Ectodermal cell (in vitro differentiated cells): Measurements from ENCODE around the gene KIRREL1.

Experiments used
- H3K27ac ChIP-seq: 2 replicates; pipeline ENCODE4 v1.7.0; 2013; ENCODE audit warnings: mild to moderate bottlenecking, low read depth, low read length; ENCODE audit not compliant: insufficient read depth, poor library complexity, severe bottlenecking
- H3K27me3 ChIP-seq: 2 replicates; pipeline ENCODE4 v1.7.0; 2013; ENCODE audit warnings: mild to moderate bottlenecking, low read length; ENCODE audit not compliant: insufficient read depth, control insufficient read depth, poor library complexity, severe bottlenecking
- H3K36me3 ChIP-seq: one replicate; pipeline ENCODE4 v1.7.0; 2013; ENCODE audit warnings: low read length; ENCODE audit not compliant: control insufficient read depth, insufficient read depth
- H3K4me1 ChIP-seq: one replicate; pipeline ENCODE4 v1.7.0; 2013; ENCODE audit warnings: low read length; ENCODE audit not compliant: control insufficient read depth, insufficient read depth
- H3K4me3 ChIP-seq: 2 replicates; pipeline ENCODE4 v1.7.0; 2013; ENCODE audit warnings: low read depth, low read length, control low read depth; ENCODE audit not compliant: insufficient read depth
- H3K9me3 ChIP-seq: 2 replicates; pipeline ENCODE4 v1.7.0; 2013; ENCODE audit warnings: mild to moderate bottlenecking, low read length, moderate library complexity; ENCODE audit not compliant: control insufficient read depth
- WGBS, 2 experiments: methylation state at CpG; one replicate each; pipeline ENCODE4 v1.1.7; 2013; ENCODE audit warnings: missing lambda C conversion rate in 2 of 2; 5-methylcytosine and 5-hydroxymethylcytosine counted together

Gene KIRREL1

DNA sequence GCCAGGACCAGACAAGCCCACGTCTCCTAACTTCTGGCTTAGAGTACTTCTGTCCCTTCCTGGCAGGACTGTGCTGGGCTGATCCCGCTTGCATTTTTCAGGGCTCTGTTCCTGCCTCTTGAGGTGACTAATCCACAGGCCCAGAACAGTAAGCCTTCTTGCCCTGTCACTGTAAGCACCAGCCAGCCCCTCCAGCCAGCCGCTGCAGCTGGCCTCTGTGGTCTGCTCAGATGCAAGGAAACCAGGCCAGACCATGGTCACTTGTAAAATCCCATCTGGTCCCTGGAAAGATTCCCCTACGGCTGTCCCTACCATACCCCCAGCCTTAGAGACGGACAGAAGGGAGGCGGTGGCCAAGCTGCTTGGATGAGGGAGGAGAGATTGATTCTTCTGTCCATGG lies 74.2 kb downstream of the KIRREL1 start:
- 78 to 81% methylated on average over 6 of the region's 6 CpGs for whole genome bisulfite sequencing, 2 experiments
- Histone ChIP-seq H3K27ac (no peak overlapping the region), H3K36me3 (no peaks in the 10 kb centered on the region), H3K9me3 (no peaks in the 10 kb centered on the region), H3K4me3 (no peak overlapping the region), H3K4me1 (peaks cover 41% of the 10 kb centered on the region), H3K27me3 (no peaks in the 10 kb centered on the region)

DNA sequence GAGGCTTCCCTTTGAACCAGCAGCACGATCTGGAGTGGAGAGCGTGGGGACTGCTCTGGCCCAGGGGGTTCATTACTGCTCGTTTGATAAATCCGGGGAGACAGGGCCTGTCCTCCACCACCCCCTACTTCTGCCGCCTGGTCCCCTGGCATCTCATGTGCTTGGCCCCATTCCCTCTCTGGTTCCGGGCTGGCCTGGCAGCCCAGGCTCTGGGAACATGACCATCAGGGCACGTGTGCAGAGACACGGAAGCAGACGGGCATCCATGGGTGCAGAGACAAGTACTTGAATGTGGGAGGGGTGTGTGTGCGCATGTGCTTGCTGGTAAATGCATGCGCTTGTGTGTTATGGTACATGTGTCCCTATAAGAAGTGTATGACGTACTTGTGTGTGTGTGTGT lies 75.5 kb downstream of the KIRREL1 start:
- H3K27me3 ChIP-seq = no peaks in the 10 kb centered on the region
- no peaks in the 10 kb centered on the region for H3K36me3 ChIP-seq
- 86 to 87% methylated on average over 12 of the region's 12 CpGs for WGBS, 2 experiments
- peaks cover 47% of the 10 kb centered on the region for H3K4me1 ChIP-seq
- H3K4me3 ChIP-seq = no peak overlapping the region
- no peak overlapping the region for H3K27ac ChIP-seq
- no peaks in the 10 kb centered on the region for H3K9me3 ChIP-seq

DNA sequence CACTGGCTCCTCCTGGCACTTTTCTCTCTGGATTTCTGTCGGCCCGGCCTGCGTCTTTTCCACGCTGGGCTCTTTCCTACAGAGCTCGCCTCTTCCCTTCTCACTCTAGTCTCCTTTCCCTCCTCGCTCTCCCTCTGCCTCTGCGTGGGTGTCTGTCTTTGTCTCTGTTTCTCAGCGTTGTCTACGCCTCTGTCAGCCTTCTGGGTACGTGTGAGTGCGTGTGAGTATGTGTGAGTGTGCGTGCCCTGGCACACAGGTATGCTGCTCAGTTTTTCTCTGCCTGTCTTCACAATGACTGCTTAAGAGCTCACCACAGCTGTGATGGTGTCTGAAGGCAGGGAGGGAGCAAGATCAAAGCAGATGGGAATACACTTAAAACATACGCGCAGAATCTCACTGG lies 77.7 kb downstream of the KIRREL1 start:
- H3K9me3 ChIP-seq = no peaks in the 10 kb centered on the region
- 41 to 47% methylated on average over 14 of the region's 14 CpGs for WGBS, 2 experiments
- H3K4me1 ChIP-seq = peaks cover 66% of the 10 kb centered on the region
- no peaks in the 10 kb centered on the region for H3K36me3 ChIP-seq
- no peak overlapping the region for H3K4me3 ChIP-seq
- H3K27ac ChIP-seq = peak overlapping the region; percentile 2
- no peaks in the 10 kb centered on the region for H3K27me3 ChIP-seq

DNA sequence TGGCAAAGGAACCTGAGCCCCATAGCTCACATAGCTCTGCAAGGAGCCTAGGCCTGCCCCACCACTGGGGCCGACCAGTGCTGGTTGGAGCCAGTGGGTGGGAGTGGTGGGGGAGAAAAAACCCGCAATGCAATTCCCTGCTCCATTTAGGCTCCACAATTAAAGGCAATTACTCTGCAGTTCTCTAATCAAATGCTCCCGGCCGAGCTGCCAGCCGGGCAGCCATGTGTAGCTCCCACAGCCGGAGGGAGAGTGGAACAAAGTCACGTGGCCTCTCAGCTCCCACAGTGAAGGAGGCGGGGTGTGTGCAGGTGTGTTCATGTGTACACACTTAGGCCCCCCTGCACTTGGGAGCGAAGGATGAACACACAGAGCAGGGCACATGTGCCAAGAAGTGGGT lies 81.6 kb downstream of the KIRREL1 start:
- no peaks in the 10 kb centered on the region for H3K27me3 ChIP-seq
- WGBS, 2 experiments = 88 to 89% methylated on average over 8 to 9 of the region's 9 CpGs
- peaks cover 71% of the 10 kb centered on the region for H3K4me1 ChIP-seq
- no peaks in the 10 kb centered on the region for H3K36me3 ChIP-seq
- H3K9me3 ChIP-seq = no peaks in the 10 kb centered on the region
- no peak overlapping the region for H3K4me3 ChIP-seq
- H3K27ac ChIP-seq = no peak overlapping the region

DNA sequence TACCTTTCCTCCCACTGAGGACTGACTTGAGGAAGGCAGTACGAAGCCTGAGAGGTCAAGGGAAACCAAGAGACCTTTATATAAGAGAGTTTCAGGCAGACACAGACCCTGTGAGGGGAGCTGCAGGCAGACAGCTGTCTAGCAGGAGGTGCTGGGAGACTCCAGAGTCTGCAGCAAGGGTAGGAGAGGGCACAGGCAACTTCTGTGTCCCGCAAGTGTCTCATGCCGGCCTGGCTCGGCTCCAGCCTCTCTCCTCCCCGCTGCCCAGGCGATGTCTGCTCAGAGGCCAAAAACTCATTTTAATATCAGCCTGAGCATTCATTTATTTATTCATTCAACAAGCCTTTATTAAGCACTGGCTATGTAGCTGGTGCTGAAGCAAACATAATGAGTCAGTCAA lies 83.0 kb downstream of the KIRREL1 start:
- Histone ChIP-seq H3K27me3 (no peaks in the 10 kb centered on the region), H3K4me1 (peaks cover 57% of the 10 kb centered on the region), H3K4me3 (no peak overlapping the region), H3K9me3 (no peaks in the 10 kb centered on the region), H3K27ac (no peak overlapping the region), H3K36me3 (peaks cover 4% of the 10 kb centered on the region)
- 83 to 91% methylated on average over 6 of the region's 6 CpGs for WGBS, 2 experiments

DNA sequence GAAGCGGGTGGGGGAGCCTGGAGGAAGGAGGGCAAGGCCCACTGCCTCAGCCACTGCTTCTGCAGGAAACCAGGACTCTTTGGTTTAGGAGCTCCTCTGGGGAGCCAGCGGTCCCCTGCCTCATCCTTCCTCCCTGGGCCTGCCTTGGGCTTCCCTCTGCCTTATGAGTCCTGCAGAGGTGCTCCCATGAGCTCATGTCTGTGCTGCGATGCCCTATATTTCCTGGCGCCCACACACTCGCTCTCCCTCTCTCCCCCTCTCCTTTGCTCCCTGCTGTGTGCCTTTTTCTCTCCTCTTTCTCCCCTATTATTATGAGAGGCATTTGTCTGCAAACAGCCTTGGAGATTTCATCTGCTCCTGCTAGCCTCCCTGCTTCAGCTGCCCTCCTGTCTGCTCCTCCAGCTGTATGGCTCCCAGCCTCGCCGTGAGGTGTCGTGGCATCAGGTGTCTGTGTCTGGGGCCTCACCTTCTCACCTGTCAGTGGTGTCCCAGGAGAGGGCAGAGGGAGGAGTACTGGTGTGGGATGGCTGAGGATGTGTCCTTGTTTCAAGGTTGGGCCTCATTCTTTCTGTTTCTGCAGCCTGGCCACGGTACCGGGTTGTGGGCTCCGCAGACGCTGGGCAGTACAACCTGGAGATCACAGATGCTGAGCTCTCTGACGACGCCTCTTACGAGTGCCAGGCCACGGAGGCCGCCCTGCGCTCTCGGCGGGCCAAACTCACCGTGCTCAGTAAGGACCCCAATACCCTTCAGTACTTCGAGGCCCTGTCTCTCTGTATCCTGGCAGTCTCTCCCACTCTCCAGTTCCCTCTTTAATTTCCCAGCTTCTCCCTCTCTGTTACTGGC lies 84.2 kb downstream of the KIRREL1 start:
- 74 to 76% methylated on average over 22 of the region's 22 CpGs for WGBS, 2 experiments
- Histone ChIP-seq H3K9me3 (no peaks in the 10 kb centered on the region), H3K4me1 (peaks cover 48% of the 10 kb centered on the region), H3K36me3 (peaks cover 8% of the 10 kb centered on the region), H3K27ac (peak overlapping the region; percentile 50), H3K4me3 (no peak overlapping the region), H3K27me3 (no peaks in the 10 kb centered on the region)

DNA sequence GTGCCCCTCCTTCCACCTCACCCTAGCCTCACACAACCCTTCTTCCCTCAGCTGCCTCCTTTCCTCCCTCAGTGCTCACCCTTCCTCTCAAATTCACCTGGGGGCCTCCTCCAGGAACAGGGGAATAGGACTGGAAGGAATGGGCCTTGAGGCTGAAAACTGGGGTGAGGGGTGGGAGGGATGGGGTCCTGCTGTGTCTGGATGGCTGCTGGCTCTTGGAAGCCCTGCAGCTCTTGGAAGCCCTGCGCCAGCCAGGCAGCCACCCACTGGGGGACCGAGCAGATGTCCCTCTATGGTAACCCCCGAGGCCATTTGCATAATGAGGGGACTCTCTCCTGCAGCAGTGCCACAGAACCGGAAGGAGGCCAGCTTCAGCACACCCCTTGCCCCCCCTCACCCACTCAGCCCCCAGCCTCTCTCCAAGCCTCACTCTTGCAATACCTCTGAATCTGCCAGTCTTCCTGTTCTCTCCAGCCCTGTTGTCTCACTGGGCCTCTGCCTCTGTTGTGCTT lies 85.2 kb downstream of the KIRREL1 start:
- Histone ChIP-seq H3K27ac (no peak overlapping the region), H3K36me3 (peaks cover 8% of the 10 kb centered on the region), H3K27me3 (no peaks in the 10 kb centered on the region), H3K9me3 (no peaks in the 10 kb centered on the region), H3K4me1 (peaks cover 45% of the 10 kb centered on the region), H3K4me3 (no peak overlapping the region)
- 35 to 36% methylated on average over 4 of the region's 4 CpGs for WGBS, 2 experiments

DNA sequence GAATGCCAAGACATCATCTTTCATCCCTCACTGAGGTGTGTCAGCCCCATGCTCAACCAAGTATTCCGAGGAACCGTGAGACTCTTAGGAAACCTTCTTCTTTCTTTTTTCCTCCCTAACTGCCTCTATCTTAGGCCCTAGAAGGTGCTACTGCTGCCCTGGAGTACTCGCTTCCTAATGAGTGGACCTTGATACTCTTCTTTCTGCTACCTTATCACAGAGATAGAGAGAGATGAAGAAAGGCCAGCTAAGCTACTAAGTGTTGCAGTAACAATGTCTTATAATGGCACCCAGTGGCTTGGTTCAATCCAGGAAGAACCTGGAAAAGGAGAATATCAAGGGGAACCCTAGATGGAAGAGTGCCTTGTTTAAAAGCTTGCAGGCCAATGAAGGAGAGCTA lies 86.6 kb downstream of the KIRREL1 start:
- WGBS, 2 experiments = 96% methylated on average over 3 of the region's 3 CpGs
- Histone ChIP-seq H3K4me1 (peaks cover 32% of the 10 kb centered on the region), H3K36me3 (peaks cover 16% of the 10 kb centered on the region)

DNA sequence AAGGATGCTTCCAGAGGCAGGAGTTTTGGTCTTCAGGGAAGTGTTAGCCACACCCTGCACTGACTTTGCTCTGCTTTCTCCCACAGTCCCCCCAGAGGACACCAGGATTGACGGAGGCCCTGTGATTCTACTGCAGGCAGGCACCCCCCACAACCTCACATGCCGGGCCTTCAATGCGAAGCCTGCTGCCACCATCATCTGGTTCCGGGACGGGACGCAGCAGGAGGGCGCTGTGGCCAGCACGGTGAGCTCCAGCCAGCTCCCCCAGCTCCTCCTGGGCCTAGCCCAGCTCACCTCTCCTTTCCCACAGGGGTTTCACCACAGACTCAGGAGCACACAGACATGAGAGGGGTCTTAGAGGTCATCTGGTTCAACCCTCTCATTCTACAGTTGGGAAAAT lies 90.9 kb downstream of the KIRREL1 start:
- WGBS, 2 experiments = 91 to 93% methylated on average over 8 of the region's 8 CpGs
- Histone ChIP-seq H3K36me3 (peaks cover 34% of the 10 kb centered on the region), H3K4me1 (no peaks in the 10 kb centered on the region)

More for the DNA sequence above, 86.6 kb downstream of the KIRREL1 start:
- no peak overlapping the region for H3K4me3 ChIP-seq
- H3K9me3 ChIP-seq = no peaks in the 10 kb centered on the region
- no peak overlapping the region for H3K27ac ChIP-seq
- H3K27me3 ChIP-seq = no peaks in the 10 kb centered on the region

DNA sequence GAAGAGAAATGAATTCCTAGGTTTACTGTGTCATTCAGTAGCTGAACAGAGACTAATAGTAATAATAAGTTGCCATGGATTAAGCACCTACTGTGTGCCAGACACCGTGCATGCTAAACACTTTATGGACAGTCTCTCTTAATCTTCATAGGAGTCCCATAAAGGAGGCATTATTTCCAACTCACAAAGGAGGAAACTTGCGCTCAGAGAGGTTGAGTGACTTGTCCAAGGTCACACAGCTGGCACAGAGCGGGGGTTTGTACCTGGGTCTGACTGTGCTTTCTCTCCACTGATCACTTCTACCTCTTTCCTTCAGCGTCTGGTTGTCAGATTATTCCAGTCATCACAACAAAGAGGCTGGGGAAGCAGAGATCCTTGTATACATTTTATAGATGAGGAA lies 91.3 kb downstream of the KIRREL1 start:
- Histone ChIP-seq H3K9me3 (no peaks in the 10 kb centered on the region), H3K27me3 (no peaks in the 10 kb centered on the region), H3K36me3 (peaks cover 34% of the 10 kb centered on the region), H3K27ac (no peak overlapping the region), H3K4me1 (no peaks in the 10 kb centered on the region), H3K4me3 (no peak overlapping the region)
- 89 to 96% methylated on average over 4 of the region's 4 CpGs for WGBS, 2 experiments

More for the DNA sequence above, 90.9 kb downstream of the KIRREL1 start:
- Histone ChIP-seq H3K27me3 (no peaks in the 10 kb centered on the region), H3K4me3 (no peak overlapping the region), H3K27ac (no peak overlapping the region), H3K9me3 (no peaks in the 10 kb centered on the region)
